SJCRH30 (cell line): ENCODE results near the gene NUTM2A. TPM values are rescaled to one million over a fixed set of nuclear protein-coding genes. Genes with fewer than 3 reads are reported as not detected.
"Not testable (repeated sequence)": the region's sequence is repeated elsewhere in the genome, so short reads cannot be mapped to it uniquely, and the experiment has no call there.

Experiments
- DNase-seq, 2 experiments: peaks; one replicate each; pipeline ENCODE4 v3.0.0-alpha.2; 2015 to 2020
- H3K27ac ChIP-seq: fragments of 250-450 bp; sonication (Bioruptor Pico); 2 replicates; pipeline ENCODE4 v1.5.1; 2020; ENCODE audit warnings: mild to moderate bottlenecking, moderate library complexity
- H3K27me3 ChIP-seq: fragments of 250-450 bp; sonication (Bioruptor Pico); 2 replicates; pipeline ENCODE4 v1.5.1; 2020; ENCODE audit warnings: mild to moderate bottlenecking, moderate library complexity
- H3K36me3 ChIP-seq: fragments of 250-450 bp; sonication (Bioruptor Pico); 2 replicates; pipeline ENCODE4 v1.5.1; 2020; ENCODE audit warnings: mild to moderate bottlenecking, moderate library complexity
- H3K4me1 ChIP-seq: fragments of 250-450 bp; sonication (Bioruptor Pico); 2 replicates; pipeline ENCODE4 v1.5.1; 2020; ENCODE audit warnings: mild to moderate bottlenecking, moderate library complexity
- H3K4me3 ChIP-seq: fragments of 250-450 bp; sonication (Bioruptor Pico); 2 replicates; pipeline ENCODE4 v1.5.1; 2020; ENCODE audit warnings: mild to moderate bottlenecking, moderate library complexity
- H3K9me3 ChIP-seq: fragments of 250-450 bp; sonication (Bioruptor Pico); replicated peaks from 2 replicates; pipeline ENCODE4 v1.5.1; 2020; ENCODE audit warnings: mild to moderate bottlenecking, moderate library complexity
- total RNA-seq: library from RNA; depleted of rRNA; stranded (reverse); fragments of >200 nt; shearing (Covaris generic); gene quantifications from 2 replicates; pipeline ENCODE4 v1.2.3, GENCODE V29; 2014; rRNA removed

Gene NUTM2A, protein sequence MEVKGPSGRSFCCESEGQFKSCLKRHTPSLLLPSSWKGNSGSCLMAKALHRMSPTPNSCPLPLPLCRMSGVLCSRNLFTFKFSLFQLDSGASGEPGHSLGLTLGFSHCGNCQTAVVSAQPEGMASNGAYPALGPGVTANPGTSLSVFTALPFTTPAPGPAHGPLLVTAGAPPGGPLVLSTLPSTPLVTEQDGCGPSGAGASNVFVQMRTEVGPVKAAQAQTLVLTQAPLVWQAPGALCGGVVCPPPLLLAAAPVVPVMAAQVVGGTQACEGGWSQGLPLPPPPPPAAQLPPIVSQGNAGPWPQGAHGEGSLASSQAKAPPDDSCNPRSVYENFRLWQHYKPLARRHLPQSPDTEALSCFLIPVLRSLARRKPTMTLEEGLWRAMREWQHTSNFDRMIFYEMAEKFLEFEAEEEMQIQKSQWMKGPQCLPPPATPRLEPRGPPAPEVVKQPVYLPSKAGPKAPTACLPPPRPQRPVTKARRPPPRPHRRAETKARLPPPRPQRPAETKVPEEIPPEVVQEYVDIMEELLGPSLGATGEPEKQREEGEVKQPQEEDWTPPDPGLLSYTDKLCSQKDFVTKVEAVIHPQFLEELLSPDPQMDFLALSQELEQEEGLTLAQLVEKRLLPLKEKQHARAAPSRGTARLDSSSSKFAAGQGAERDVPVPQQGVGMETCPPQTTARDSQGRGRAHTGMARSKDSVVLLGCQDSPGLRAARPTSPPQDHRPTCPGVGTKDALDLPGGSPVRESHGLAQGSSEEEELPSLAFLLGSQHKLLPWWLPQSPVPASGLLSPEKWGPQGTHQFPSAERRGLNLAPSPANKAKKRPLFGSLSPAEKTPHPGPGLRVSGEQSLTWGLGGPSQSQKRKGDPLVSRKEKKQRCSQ
- total RNA-seq, result 0.30 and 0.48 TPM in 2 replicates

DNA sequence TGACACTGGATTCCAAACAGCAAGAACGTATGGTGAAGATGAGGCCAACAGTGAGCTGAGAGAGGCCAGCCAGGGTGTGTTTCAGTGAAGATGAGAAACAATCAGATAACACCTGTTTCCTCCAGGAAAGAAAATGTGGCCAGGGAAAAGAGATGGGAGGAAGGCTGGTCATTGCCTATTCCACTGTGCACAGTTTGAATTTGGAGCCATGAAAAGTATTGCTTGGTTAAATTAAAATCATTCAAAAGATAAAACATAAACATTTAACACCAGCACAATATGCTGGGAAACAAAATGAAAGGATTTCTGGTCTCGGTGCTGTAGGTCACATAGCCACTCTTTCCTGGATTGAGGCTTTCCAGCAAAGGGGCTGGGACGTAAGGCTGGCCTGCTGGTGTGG lies at the start of gene NUTM2A:
Gene NUTM2A, plus strand, starts transcription at position 301 of the 400 bp plus-strand sequence. CDS start 383 bp downstream, outside the sequence.
- H3K4me3 ChIP-seq, H3K27ac ChIP-seq, H3K4me1 ChIP-seq, H3K36me3 ChIP-seq, DNase-seq, H3K27me3 ChIP-seq, H3K9me3 ChIP-seq: not testable (repeated sequence)

DNA sequence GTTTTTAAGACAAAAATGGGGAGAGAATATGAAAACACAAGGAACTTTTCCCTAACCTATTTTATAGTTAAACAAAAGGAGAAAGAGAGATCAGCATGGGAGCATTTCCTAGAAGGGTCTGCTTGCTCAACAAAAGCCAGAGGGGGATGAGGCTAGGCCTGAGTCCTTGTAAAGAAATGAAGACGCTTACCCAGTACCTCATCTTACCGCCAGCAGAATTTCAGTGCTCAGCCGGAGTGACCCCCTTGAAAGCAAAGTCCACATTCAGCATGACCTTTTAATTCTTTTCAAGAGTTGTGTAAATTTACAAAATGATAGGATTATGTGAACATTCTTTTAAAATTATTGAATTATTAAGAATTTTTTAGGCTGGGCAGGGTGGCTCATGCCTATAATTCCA lies 47.7 kb upstream of the NUTM2A start:
- not testable (repeated sequence) for H3K4me1 ChIP-seq, H3K4me3 ChIP-seq, DNase-seq, H3K27ac ChIP-seq, H3K9me3 ChIP-seq, H3K27me3 ChIP-seq, H3K36me3 ChIP-seq

DNA sequence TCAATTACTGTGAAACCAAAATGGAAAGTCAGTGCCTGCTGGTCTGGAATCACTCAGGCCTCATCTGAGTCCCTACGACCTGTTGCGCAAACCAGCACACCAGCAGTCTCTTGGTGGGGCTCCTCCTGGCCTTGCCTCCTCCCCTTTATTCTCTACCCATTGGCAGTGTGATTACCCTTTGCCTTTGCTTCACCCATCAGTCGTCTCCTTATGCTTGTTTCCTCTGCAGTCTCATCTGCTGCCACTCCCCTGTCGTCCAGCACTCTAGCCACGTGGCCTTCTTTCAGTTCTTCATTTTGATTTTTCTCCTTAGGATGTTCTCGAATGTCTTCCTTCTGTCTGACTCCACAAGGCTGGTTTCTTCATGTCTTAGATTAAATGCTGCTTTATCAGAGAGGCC lies 40.8 kb upstream of the NUTM2A start:
- H3K4me1 ChIP-seq, DNase-seq, H3K36me3 ChIP-seq, H3K9me3 ChIP-seq, H3K27me3 ChIP-seq, H3K4me3 ChIP-seq, H3K27ac ChIP-seq: not testable (repeated sequence)

DNA sequence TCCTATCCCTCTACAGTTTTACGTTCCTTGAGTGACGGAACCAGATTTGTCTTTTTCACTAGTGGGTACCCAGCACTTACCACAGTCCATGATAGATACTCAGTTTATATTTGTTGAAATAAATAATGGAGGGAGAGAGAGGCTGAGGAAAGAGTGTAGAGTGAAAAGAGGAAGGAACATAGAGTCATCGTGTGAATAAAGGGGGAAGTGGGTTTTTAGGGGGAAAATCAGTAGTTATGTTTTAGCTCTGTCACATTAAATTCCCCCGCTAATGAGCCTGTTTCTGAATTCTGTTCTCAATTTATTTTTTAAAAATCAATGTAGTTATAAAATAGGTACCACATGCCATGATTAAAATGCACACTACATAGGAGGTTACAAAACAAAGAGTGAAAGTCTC lies 39.2 kb upstream of the NUTM2A start:
- not testable (repeated sequence) for H3K27me3 ChIP-seq, H3K4me3 ChIP-seq, H3K27ac ChIP-seq, H3K9me3 ChIP-seq, H3K36me3 ChIP-seq, H3K4me1 ChIP-seq, DNase-seq

DNA sequence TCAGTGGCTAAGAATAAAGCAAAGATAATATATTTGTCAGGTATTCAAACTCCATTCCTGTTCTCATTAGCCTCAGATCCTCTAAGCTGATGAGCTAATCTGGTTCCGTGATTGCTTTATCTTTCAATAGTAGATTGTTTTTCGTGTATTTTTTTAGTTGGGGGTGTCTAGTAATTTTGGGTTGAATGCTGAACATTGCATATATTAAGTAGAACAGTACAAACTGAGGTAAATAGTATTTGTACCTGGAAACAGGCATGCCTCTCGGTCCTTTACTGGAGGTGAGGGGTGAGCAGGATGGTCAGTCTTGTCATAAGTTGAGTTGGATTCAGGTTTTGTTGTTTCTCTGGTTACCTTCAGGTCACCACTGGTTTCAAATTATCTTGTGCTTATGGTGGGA lies 37.7 kb upstream of the NUTM2A start:
- H3K27me3 ChIP-seq, DNase-seq, H3K27ac ChIP-seq, H3K4me3 ChIP-seq, H3K9me3 ChIP-seq, H3K4me1 ChIP-seq, H3K36me3 ChIP-seq: not testable (repeated sequence)

DNA sequence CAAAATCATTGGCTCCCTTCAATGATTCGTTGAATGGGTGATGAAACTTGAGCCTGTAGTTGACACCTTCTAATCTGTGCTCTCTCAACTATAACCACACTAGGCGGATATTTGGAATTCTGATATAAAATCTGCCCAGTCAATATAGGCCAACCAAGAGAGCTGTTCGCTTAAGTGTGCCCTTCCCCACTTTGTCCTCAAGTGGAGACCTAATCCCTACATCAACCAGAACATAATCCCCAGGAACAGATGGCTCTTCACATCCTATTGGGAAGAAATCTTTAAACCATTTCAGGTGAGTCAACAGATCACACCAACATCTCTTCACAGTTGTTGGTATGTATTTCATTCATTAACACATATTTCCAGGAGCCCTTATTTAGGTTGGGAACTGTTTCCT lies 33.4 kb upstream of the NUTM2A start:
- not testable (repeated sequence) for H3K4me1 ChIP-seq, H3K9me3 ChIP-seq, H3K36me3 ChIP-seq, H3K4me3 ChIP-seq, DNase-seq, H3K27me3 ChIP-seq, H3K27ac ChIP-seq

DNA sequence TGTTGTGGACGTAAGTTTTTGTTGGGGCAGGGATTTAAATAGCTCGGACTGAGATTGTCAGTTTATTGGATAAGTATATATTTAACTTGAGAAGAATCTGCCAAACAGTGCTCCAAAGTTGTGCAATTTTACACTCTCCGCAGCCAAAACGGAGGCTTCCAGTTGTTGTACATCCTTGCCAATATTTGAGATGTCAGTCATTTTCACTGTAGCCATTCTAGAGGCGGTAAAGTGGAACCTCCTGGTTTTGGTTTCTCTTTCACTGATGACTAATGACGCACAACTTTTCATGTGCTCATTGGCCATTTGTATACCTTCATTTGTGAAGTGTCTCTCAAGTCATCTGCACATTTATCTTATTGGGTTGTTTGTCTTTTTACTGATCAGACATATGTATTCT lies 24.3 kb upstream of the NUTM2A start:
- H3K36me3 ChIP-seq, H3K9me3 ChIP-seq, DNase-seq, H3K4me1 ChIP-seq, H3K4me3 ChIP-seq, H3K27me3 ChIP-seq, H3K27ac ChIP-seq: not testable (repeated sequence)

DNA sequence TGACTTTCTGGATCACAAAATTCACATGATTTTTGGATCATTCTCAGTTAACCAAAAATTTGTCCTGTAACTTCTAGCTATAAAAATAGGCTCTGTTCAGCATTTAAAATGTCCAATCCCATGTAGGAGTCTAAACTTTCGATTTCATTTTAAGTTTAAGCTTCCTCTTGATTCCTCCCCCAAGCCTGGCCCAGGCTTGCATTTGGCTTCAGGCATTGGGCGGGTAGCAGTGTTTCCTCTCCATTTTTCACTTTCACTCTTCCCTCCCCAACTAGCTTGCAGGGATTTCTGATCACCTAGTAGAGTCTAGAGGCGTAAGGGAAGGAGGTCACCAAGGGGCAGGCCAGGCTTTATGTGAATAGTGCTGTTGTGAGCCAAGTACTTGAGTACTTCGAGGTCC lies 20.4 kb upstream of the NUTM2A start:
- H3K4me1 ChIP-seq, H3K27me3 ChIP-seq, H3K27ac ChIP-seq, H3K9me3 ChIP-seq, H3K4me3 ChIP-seq, H3K36me3 ChIP-seq, DNase-seq: not testable (repeated sequence)

DNA sequence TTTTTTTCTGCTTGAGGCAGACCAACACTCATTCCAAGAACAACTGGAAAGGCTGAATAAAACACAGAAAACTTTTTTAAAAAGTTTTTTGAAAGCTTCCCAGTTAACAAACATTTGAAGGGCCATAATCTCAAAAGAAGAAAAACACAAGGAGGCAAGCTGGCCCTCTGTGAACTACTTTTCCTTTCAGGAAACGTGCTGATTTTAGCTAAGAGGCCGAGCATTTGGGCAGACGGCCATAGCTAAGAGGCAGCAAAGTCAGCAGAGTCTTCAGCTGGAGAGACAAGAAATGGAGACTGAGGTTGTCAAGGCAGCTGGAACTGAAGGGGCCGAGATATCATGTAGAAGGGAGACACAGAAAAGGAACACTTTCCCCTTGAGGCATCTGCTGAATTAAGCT lies 18.3 kb upstream of the NUTM2A start:
- H3K27me3 ChIP-seq, H3K36me3 ChIP-seq, H3K4me3 ChIP-seq, H3K9me3 ChIP-seq, H3K27ac ChIP-seq, H3K4me1 ChIP-seq, DNase-seq: not testable (repeated sequence)

DNA sequence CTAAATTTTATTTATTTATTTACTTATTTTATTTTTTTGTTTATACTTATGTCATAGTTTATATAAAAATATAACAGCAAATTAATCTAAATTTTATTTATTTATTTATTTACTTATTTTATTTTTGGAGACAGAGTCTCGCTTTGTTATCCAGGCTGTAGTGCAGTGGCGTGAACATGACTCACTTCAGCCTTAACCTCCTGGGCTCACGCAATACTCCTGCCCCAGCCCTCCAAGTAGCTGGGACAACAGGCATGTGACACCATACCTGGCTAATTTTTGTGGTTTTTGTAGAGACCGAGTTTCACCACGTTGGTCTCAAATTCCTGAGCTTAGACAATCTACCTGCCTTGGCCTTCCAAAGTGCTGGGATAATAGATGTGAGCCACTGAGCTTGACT lies 14.9 kb upstream of the NUTM2A start:
- H3K4me3 ChIP-seq, DNase-seq, H3K36me3 ChIP-seq, H3K27me3 ChIP-seq, H3K27ac ChIP-seq, H3K4me1 ChIP-seq, H3K9me3 ChIP-seq: not testable (repeated sequence)

DNA sequence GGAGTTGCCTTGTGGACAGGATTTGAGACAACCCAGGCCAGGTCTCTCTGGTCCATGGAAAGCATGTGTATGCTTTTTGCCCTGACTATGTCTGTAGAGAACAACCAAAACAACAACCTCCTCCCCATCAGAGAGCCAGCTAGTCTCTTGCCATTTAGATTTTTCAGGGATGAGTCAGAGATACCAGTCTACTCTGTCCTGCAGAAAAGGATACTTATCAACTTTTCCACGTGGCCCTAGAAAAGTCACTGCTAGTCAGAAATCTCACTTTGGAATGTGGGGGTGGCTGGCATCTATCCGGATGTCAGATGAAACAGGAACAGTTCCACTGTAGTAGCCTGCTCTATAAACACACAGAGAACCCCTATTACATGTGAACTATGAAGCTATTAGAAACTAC lies 13.4 kb upstream of the NUTM2A start:
- H3K4me3 ChIP-seq, DNase-seq, H3K27ac ChIP-seq, H3K36me3 ChIP-seq, H3K27me3 ChIP-seq, H3K9me3 ChIP-seq, H3K4me1 ChIP-seq: not testable (repeated sequence)

DNA sequence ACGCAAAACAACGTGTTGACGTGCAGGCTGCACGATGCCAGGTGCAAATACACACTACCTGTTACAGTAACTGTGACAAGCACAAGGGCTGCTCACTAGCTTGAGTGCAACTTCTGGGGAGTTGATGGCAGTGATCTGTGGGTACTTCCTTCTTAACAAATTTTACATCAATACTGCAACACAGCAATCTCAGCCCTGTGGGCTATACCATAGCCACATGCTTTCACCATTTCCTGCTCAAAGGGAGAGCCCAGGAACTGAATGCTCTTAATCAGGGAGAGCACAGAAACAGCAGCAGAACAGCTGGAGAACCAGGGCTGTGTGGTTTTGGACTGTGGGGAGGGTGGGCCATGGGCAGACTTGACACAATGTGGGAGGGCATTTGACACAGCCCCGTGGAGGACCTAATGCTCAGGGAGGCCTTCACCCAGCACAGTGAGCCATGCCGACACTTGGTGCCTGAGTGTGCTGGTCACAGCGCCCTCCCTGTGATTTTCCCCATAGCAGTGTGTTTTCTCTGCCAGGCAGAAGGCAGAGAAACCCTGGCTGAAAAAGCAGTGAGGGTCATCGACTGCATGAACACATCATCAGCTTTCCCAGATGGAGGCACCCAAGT lies 12.0 kb upstream of the NUTM2A start:
- H3K36me3 ChIP-seq, H3K4me3 ChIP-seq, H3K9me3 ChIP-seq, DNase-seq, H3K27ac ChIP-seq, H3K27me3 ChIP-seq, H3K4me1 ChIP-seq: not testable (repeated sequence)

DNA sequence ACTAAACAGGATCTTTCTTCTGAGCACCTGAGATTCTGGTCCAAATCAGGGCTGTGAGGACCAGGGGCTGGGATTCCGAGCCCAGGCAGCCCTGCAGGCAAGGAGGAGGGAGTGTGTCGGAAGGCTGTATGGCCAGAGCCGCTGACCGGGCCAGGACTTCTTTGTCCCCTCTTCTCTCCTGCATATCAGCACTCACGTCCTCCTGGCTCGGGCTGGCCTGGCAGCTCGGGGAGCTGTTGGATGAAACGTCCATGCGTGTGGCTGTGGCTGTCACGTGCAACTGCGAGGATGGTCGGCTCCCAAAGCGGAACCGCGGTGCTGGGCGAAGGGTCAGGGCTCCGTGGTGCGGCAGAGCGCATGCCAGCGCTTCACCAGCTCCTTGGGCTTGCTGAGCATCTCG lies 11.4 kb upstream of the NUTM2A start:
- H3K27ac ChIP-seq, H3K4me3 ChIP-seq, H3K9me3 ChIP-seq, H3K4me1 ChIP-seq, H3K36me3 ChIP-seq, DNase-seq, H3K27me3 ChIP-seq: not testable (repeated sequence)

DNA sequence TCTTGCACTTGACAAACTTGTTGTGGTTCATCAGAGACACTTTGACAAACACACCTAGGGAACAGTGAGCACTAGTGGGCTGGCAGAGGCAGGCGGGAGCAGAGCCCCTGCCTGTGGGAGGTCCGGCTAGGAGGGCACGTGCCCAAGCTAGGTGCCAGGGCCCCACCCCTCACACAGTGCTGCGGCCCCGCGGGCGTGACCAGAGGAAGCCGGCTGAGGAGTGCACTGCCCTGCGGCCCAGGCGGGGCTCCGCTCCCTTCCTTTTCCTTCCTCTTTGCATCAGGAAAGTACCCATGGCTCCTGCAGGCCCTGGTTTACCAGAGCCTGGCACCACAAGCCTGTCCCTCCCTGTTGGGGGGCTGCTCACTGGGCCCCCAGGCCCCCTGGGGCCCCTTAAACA lies 9.1 kb upstream of the NUTM2A start:
- not testable (repeated sequence) for H3K27me3 ChIP-seq, H3K4me3 ChIP-seq, H3K36me3 ChIP-seq, DNase-seq, H3K27ac ChIP-seq, H3K9me3 ChIP-seq, H3K4me1 ChIP-seq

DNA sequence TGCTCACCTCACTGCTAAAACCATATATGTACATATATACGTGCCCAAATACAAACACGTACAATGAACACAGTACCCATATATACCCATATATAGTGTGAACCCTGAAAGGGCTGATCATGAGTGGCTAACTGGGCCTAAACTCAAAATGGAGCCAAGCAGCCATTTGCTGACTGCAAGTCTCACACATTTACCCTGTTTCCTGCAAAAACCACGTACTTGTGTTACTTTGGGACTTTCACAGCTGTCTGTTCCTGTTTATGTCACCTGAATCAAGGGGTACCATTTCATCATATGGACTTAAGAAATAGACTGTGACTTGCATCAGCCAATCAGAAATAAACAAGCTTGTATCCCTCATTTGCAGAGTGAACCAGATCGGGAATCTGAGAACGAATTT lies 5.9 kb upstream of the NUTM2A start:
- not testable (repeated sequence) for H3K9me3 ChIP-seq, H3K36me3 ChIP-seq, H3K4me3 ChIP-seq, H3K4me1 ChIP-seq, DNase-seq, H3K27ac ChIP-seq, H3K27me3 ChIP-seq
